HCT116 (cell line): Measurements from ENCODE around the gene EHBP1.

Experiments
- ELF1 ChIP-seq: IDR thresholded peaks from 2 replicates; pipeline ENCODE4 v1.6.1; 2012; ENCODE audit warnings: low read depth, borderline replicate concordance
- POLR2A ChIP-seq: IDR thresholded peaks from 2 replicates; pipeline ENCODE4 v1.7.0; 2011; ENCODE audit warnings: borderline replicate concordance; ENCODE audit not compliant: insufficient read depth, insufficient read length; ENCODE audit errors: extremely low read depth
- ZNF274 ChIP-seq: fragments of 200-500 bp; sonication (Bioruptor generic); IDR thresholded peaks from 2 replicates; pipeline ENCODE4 v1.6.1; 2014; ENCODE audit warnings: mild to moderate bottlenecking, low read depth, low read length, inconsistent platforms
- TF ChIP-seq, protein P1 (sequence below): IDR thresholded peaks from 2 replicates; pipeline ENCODE4 v1.6.1; 2012
- TF ChIP-seq, protein P2 (sequence below): IDR thresholded peaks from 2 replicates; pipeline ENCODE4 v1.6.1; 2011; ENCODE audit warnings: mild to moderate bottlenecking, low read length, moderate library complexity; ENCODE audit not compliant: insufficient replicate concordance; ENCODE audit errors: extremely low read depth
- TF ChIP-seq, protein P3 (sequence below), 3 experiments: fragments of 200-600 bp in 1 of 3; sonication (generic) in 1 of 3; IDR thresholded peaks in 2 of 3; conservative IDR thresholded peaks in 1 of 3; 2 replicates each; pipeline ENCODE4 v1.5.1; 2012 to 2017; ENCODE audit warnings: low read depth in 2 of 3, low read length in 2 of 3, antibody characterized with exemption in 1 of 3, borderline replicate concordance in 1 of 3, control low read depth in 1 of 3, mild to moderate bottlenecking in 1 of 3, mixed read lengths in 1 of 3, mixed run types in 1 of 3, moderate library complexity in 1 of 3; ENCODE audit not compliant: insufficient read depth in 1 of 3

GRCh38 chr2:63008838-63009237 is 303.3 kb downstream of the EHBP1 start:
- TF ChIP-seq, protein P1, sequence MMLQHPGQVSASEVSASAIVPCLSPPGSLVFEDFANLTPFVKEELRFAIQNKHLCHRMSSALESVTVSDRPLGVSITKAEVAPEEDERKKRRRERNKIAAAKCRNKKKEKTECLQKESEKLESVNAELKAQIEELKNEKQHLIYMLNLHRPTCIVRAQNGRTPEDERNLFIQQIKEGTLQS = no peak
- TF ChIP-seq, protein P2, sequence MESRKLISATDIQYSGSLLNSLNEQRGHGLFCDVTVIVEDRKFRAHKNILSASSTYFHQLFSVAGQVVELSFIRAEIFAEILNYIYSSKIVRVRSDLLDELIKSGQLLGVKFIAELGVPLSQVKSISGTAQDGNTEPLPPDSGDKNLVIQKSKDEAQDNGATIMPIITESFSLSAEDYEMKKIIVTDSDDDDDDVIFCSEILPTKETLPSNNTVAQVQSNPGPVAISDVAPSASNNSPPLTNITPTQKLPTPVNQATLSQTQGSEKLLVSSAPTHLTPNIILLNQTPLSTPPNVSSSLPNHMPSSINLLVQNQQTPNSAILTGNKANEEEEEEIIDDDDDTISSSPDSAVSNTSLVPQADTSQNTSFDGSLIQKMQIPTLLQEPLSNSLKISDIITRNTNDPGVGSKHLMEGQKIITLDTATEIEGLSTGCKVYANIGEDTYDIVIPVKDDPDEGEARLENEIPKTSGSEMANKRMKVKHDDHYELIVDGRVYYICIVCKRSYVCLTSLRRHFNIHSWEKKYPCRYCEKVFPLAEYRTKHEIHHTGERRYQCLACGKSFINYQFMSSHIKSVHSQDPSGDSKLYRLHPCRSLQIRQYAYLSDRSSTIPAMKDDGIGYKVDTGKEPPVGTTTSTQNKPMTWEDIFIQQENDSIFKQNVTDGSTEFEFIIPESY = no peak
- TF ChIP-seq, protein P3, sequence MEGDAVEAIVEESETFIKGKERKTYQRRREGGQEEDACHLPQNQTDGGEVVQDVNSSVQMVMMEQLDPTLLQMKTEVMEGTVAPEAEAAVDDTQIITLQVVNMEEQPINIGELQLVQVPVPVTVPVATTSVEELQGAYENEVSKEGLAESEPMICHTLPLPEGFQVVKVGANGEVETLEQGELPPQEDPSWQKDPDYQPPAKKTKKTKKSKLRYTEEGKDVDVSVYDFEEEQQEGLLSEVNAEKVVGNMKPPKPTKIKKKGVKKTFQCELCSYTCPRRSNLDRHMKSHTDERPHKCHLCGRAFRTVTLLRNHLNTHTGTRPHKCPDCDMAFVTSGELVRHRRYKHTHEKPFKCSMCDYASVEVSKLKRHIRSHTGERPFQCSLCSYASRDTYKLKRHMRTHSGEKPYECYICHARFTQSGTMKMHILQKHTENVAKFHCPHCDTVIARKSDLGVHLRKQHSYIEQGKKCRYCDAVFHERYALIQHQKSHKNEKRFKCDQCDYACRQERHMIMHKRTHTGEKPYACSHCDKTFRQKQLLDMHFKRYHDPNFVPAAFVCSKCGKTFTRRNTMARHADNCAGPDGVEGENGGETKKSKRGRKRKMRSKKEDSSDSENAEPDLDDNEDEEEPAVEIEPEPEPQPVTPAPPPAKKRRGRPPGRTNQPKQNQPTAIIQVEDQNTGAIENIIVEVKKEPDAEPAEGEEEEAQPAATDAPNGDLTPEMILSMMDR (IDR thresholded peaks at IDR 0.05 in 2 of 3, conservative IDR thresholded peaks at IDR 0.05 in 1 of 3; ENCODE audit: borderline replicate concordance in 1 of 3, insufficient read depth in 1 of 3, low read depth in 2 of 3, low read length in 2 of 3) = no peak
- TF ChIP-seq POLR2A (no peak), ELF1 (no peak), ZNF274 (no peak)
